ENCODE measurements around the gene SLC25A3.
"Not testable (repeated sequence)": the region's sequence is repeated elsewhere in the genome, so short reads cannot be mapped to it uniquely, and the experiment has no call there.

The SLC25A3 gene

DNA sequence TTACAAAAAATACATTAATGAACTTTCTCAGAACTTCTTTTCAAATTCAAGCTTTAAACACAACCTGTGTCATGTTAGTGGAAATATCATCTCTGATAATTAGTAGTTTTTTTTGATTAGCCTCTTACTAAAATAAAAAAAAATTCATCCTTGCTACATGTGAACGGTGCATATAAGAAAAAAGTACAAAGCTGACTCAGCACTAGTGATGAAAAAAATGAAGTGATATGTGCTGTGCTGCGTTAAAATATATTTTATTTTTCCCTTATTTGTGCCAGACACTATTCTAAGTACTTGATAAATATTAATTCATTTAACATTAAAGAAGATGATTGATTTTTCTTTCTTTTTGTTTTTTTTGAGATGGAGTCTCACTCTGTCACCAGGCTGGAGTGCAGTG, 43.6 kb downstream of the SLC25A3 start:
- no peak overlapping the region for H3K4me3 Mint-ChIP-seq
- no peaks in the 10 kb centered on the region for H3K27me3 Mint-ChIP-seq
- peaks cover 14% of the 10 kb centered on the region for H3K36me3 Mint-ChIP-seq
- no peak for ATAC-seq
- no peaks in the 10 kb centered on the region for H3K9me3 Mint-ChIP-seq
- no peak overlapping the region for H3K27ac Mint-ChIP-seq
- H3K4me1 Mint-ChIP-seq: peaks cover 31% of the 10 kb centered on the region

DNA sequence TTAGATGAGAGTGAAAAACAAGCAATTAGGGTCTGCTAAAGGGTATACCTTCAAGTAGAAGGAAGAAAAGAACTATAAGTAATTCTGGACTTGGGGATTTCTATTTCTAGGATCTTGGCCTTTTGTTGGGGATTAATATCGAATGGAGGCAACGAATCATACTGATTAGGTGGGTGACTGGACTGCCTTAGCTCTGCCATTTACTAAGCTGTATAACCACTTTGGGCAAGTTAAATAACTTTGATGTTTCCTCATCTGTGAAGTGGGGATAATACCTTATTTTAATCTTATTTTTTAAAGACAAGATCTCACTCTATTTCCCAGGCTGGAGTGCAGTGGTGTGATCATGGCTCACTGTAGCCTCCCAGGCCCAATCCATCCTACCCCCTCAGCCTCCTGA, 44.5 kb downstream of the SLC25A3 start:
- ATAC-seq: no peak
- Mint-ChIP-seq H3K4me1 (peaks cover 31% of the 10 kb centered on the region), H3K36me3 (peaks cover 10% of the 10 kb centered on the region), H3K27me3 (no peaks in the 10 kb centered on the region), H3K9me3 (no peaks in the 10 kb centered on the region), H3K27ac (peak overlapping the region; percentile 39), H3K4me3 (no peak overlapping the region)

DNA sequence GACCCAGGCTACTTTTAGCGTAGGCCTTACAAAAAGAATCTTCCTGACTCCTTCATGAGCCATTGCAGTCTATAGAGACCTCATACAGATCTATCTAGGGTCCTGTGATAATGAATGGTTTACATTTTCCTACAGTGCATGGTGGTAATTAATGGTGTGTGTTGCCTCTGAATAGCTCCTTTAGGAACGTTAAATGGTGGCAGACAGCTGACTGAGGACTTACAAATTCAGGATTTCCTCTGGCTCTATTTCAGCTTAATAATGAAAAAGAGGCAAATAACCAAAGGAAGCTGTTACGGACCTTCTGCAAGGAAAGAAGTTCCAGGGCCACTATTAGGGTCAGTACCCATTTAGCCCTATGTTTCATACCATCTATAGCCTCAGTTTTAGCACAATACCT, 46.0 kb downstream of the SLC25A3 start:
- H3K27me3 Mint-ChIP-seq: no peaks in the 10 kb centered on the region
- no peak overlapping the region for H3K27ac Mint-ChIP-seq
- peaks cover 31% of the 10 kb centered on the region for H3K4me1 Mint-ChIP-seq
- no peak for ATAC-seq
- H3K36me3 Mint-ChIP-seq: no peaks in the 10 kb centered on the region
- no peaks in the 10 kb centered on the region for H3K9me3 Mint-ChIP-seq
- no peak overlapping the region for H3K4me3 Mint-ChIP-seq

DNA sequence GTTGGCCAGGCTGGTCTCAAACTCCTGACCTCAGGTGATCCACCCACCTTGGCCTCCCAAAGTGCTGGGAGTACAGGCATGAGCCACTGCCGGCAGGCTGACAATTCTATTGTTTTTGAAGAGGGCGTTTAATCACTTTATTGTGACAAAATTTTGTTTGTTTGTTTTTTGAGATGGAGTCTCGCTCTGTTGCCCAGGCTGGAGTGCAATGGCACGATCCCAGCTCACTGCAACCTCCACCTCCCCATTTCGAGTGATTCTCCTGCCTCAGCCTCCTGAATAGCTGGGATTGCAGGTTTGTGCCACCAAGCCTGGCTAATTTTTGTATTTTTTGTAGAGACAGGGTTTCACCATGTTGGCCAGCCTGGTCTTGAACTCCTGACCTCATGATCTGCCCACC, 49.3 kb downstream of the SLC25A3 start:
- Mint-ChIP-seq H3K4me1 (peaks cover 18% of the 10 kb centered on the region), H3K4me3 (peak overlapping the region; percentile 58)
- not testable (repeated sequence) for H3K27ac Mint-ChIP-seq, H3K9me3 Mint-ChIP-seq, ATAC-seq, H3K27me3 Mint-ChIP-seq, H3K36me3 Mint-ChIP-seq

DNA sequence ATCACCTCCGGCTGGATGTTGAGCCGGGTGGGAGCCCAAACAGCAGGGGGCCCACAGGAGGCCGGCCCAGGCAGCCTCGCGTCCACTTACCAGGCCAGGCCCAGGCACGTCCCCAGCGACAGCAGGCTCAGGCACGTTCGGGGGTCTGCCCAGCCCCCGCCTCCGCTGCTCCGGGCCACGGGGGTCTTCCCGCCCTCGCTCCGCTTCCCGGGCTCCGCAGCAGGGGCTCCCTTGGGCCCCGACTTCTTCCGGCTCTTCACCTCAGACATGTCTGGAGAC, 50.9 kb downstream of the SLC25A3 start:
- Mint-ChIP-seq H3K4me1 (peaks cover 17% of the 10 kb centered on the region), H3K36me3 (peaks cover 3% of the 10 kb centered on the region), H3K27ac (peak overlapping the region; percentile 97), H3K27me3 (no peaks in the 10 kb centered on the region), H3K9me3 (no peaks in the 10 kb centered on the region), H3K4me3 (peak overlapping the region; percentile 95)
- peak; percentile 51 for ATAC-seq

DNA sequence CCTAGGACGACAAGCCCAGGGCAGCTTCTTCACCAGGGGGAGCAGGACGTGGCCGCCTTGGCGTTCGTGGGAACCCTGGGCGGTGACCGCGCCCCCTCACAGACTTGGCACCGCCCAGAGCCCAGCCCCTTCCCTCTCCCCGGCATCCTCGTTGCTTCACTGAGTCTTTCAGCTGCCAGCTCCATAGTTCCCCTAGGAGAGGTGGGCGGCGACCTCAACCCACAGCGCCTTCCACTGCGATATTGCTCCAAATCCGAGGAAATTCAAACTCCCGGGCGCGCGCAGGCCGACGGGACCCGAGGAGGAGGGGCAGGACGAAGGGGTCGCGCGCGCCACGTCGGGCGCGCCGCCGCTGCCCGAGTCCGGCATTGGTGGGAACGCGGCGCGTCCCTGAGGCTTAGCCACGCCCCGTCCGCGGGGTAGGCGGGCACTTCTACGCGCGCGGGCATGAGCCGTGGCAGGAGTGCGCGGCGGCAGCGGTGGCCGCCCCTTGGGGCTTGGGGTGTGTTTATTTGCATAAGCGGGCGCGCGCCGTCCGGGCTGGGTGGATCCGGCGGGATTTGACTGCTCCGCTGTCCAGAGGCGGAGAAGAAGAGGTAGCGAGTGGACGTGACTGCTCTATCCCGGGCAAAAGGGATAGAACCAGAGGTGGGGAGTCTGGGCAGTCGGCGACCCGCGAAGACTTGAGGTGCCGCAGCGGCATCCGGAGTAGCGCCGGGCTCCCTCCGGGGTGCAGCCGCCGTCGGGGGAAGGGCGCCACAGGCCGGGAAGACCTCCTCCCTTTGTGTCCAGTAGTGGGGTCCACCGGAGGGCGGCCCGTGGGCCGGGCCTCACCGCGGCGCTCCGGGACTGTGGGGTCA, 51.5 kb downstream of the SLC25A3 start, which contains the start of the genes APAF1 and IKBIP:
Gene APAF1 (plus strand): TSS at position 579 of the 860 bp plus-strand sequence. CDS start 3,070 bp downstream, outside the sequence.
Gene IKBIP (minus strand): TSS at position 77 of the 860 bp plus-strand sequence. CDS start 87 bp downstream, outside the sequence.
- peaks cover 20% of the 10 kb centered on the region for H3K4me1 Mint-ChIP-seq

DNA sequence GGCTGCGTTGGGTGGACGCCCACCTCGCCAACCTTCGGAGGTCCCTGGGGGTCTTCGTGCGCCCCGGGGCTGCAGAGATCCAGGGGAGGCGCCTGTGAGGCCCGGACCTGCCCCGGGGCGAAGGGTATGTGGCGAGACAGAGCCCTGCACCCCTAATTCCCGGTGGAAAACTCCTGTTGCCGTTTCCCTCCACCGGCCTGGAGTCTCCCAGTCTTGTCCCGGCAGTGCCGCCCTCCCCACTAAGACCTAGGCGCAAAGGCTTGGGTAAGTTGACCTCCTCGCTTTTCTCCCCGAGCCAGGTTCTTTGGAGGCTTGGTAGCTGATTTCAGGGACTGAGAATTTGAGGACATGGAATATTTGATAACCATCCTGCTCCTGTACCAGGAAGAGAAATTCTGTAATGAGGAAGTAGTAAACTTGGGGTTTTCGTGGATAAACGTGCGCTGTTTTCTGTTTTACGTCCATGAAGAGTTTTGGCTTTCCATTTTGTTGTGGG, 52.1 kb downstream of the SLC25A3 start:
- no peak for ATAC-seq
- Mint-ChIP-seq H3K4me1 (peaks cover 20% of the 10 kb centered on the region), H3K36me3 (peaks cover 10% of the 10 kb centered on the region)

More for the DNA sequence above, 51.5 kb downstream of the SLC25A3 start, which contains the start of the genes APAF1 and IKBIP:
- peaks cover 9% of the 10 kb centered on the region for H3K36me3 Mint-ChIP-seq
- no peaks in the 10 kb centered on the region for H3K27me3 Mint-ChIP-seq
- no peaks in the 10 kb centered on the region for H3K9me3 Mint-ChIP-seq
- peak; percentile 97 for ATAC-seq
- peak within 1 kb of the TSS; percentile 97 for H3K27ac Mint-ChIP-seq
- peak within 1 kb of the TSS; percentile 95 for H3K4me3 Mint-ChIP-seq

DNA sequence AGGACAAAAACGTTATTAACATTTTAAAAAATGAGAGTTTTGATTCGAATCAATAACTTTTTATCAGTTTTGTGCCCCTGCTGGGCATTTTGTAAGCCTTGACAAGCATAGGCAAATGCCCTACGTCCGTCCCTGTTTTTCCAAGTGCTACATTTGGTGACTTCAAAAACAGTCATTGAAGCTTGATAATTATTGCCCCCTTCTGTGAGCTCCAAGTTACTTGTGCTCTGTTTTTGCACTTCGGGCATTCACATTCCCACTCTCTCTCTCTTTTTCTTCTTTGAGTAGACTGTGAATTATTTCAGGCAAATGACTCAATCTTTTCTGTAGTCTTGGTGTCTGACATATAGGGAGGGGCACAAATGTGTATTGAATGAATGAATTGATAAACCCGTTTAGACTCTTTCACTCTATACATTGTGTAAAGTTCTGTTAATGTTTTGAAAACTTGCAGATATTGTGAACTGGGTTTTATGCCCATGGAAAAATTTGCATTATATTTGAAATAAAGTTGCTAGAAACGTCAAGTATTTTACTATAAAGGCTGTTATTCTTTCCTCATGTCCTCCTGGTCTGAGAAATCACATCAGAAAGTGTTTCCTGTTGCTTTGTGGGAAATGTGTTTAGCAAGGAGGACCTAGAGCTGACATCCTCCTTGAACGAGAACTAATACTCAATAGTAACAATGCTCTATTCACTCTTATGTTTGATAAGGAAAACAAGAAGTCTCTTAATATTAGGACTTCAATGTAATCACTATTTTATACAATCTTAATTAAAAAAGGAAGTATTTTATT, 53.0 kb downstream of the SLC25A3 start:
- peaks cover 20% of the 10 kb centered on the region for H3K4me1 Mint-ChIP-seq
- H3K9me3 Mint-ChIP-seq: no peaks in the 10 kb centered on the region
- H3K27ac Mint-ChIP-seq: peak overlapping the region; percentile 97
- H3K36me3 Mint-ChIP-seq: peaks cover 16% of the 10 kb centered on the region
- peak overlapping the region; percentile 95 for H3K4me3 Mint-ChIP-seq
- no peak for ATAC-seq
- H3K27me3 Mint-ChIP-seq: no peaks in the 10 kb centered on the region

More for the DNA sequence above, 52.1 kb downstream of the SLC25A3 start:
- H3K9me3 Mint-ChIP-seq: no peaks in the 10 kb centered on the region
- no peaks in the 10 kb centered on the region for H3K27me3 Mint-ChIP-seq
- peak overlapping the region; percentile 97 for H3K27ac Mint-ChIP-seq
- H3K4me3 Mint-ChIP-seq: peak overlapping the region; percentile 95

DNA sequence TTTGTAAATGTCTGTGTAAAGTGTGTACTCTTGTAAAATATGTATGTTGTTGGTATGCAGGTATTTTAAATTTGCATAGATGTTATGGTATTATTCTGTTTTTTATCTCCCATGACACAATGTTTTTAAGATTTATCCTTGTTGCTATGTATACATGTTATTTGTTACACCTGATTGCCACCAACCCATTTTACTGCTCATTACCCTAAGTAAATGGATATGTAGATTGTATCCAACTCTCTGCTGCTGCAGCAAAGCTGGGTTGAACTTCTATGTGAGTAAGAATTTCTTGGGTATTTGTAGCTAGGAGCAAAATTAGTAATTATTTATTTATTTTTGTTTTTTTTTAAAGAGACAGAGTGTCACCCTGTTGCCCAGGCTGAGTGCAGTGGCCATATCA, 57.8 kb downstream of the SLC25A3 start:
- no peaks in the 10 kb centered on the region for H3K9me3 Mint-ChIP-seq
- peaks cover 17% of the 10 kb centered on the region for H3K4me1 Mint-ChIP-seq
- ATAC-seq: no peak
- H3K4me3 Mint-ChIP-seq: no peak overlapping the region
- H3K36me3 Mint-ChIP-seq: peaks cover 16% of the 10 kb centered on the region
- H3K27me3 Mint-ChIP-seq: no peaks in the 10 kb centered on the region
- H3K27ac Mint-ChIP-seq: no peak overlapping the region

DNA sequence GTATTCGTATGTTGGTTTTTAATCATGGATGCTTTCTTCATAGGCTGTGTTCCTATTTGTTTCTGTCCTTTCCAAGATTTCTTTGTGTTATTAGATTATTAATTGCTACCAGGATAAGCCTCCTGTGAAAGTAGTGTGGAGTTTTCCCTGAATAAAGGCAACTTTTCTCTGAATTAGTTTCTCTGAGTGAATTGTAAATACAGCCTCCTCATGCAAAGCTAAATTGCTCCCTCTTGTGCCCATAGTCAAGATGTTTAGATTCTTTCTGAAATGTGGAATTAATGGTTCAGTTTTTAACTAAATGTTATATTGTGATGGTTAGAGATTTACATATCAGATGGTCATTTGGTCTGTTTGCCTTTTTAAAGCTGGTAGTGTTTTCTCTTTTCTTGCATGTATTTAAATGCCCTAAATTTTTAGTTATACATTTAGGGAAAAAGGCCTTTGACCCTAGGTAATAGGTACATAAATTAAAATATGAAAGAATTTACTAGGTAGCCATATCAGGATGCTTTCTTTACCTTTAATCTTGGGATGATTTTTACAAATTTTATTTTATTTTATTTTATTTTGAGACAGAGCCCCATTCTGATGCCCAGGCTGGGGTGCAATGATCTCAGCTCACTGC, 60.5 kb downstream of the SLC25A3 start:
- no peak for ATAC-seq
- Mint-ChIP-seq H3K27me3 (no peaks in the 10 kb centered on the region), H3K4me3 (no peak overlapping the region), H3K4me1 (peaks cover 14% of the 10 kb centered on the region), H3K27ac (no peak overlapping the region), H3K36me3 (peaks cover 26% of the 10 kb centered on the region), H3K9me3 (no peaks in the 10 kb centered on the region)
